ENCODE data around the gene JDP2.

JDP2 gene

DNA sequence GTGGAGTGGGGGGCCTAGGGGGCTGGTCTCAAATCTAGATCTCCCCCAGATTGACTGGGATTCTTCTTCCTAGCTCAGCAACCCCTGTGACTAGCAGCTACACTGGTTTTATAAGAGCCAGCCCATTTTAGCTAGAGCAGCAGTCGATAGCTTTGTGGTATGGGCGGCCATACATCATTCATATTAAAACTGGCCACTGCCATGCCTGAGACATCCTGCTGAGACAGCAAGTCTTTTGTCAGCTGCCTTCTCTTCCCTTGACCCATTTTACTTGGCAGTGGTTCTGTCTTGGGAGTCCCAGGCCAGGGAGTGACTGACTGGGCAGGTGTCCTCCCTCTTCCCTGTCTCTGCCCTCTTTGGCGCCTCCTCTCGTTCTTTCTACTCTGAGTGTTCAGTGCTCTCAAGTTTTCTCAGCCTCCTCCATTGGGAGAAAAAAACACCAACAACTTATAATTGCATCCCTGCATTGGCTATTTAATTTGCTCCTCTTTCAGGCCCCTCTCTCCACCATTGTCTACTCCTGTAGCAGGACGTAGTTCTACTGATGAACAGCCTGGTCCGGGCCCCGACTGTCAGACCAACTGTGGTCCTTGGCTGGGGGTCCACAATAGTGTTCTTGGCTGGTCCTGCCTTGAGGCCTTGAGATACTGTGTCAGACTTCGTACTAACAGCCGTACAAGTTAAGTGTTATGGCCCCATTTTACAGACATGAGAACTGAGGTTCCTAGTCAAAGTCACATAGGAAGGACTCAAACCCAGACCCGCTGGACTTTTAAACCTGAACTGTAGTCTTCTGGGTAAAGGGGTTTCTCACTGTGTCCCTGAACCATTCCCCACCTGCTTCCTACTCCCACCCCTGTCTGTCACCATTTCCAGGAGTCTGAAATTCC lies 18.3 kb upstream of the JDP2 start:
- no peak for DNase-seq (ENCODE audit: low spot score)
- TF ChIP-seq CTCF (IDR thresholded peaks at IDR 0.05; ENCODE audit: extremely low read depth, missing control alignments), result no peak

GRCh38 chr14:75411214-75411540 lies 16.6 kb upstream of the JDP2 start:
- no peak for TF ChIP-seq CTCF (IDR thresholded peaks at IDR 0.05; ENCODE audit: extremely low read depth, missing control alignments)
- no peak for DNase-seq (ENCODE audit: low spot score)

GRCh38 chr14:75413013-75413412 lies 14.8 kb upstream of the JDP2 start:
- no peak for DNase-seq (ENCODE audit: low spot score)
- TF ChIP-seq CTCF (IDR thresholded peaks at IDR 0.05; ENCODE audit: extremely low read depth, missing control alignments), result no peak

- no peak for DNase-seq (ENCODE audit: low spot score)
- TF ChIP-seq CTCF (IDR thresholded peaks at IDR 0.05; ENCODE audit: extremely low read depth, missing control alignments), result no peak
Measured at GRCh38 chr14:75417674-75418073, 10.1 kb upstream of the JDP2 start.

GRCh38 chr14:75418850-75419768 lies 8.7 kb upstream of the JDP2 start:
- DNase-seq (ENCODE audit: low spot score), result peak; percentile 79
- no peak for TF ChIP-seq CTCF (IDR thresholded peaks at IDR 0.05; ENCODE audit: extremely low read depth, missing control alignments)

- DNase-seq (ENCODE audit: low spot score), result no peak
- TF ChIP-seq CTCF (IDR thresholded peaks at IDR 0.05; ENCODE audit: extremely low read depth, missing control alignments), result no peak
Measured at GRCh38 chr14:75422169-75422568, 5.7 kb upstream of the JDP2 start.

GRCh38 chr14:75424496-75424895 lies 3.3 kb upstream of the JDP2 start:
- DNase-seq (ENCODE audit: low spot score), result no peak
- TF ChIP-seq CTCF (IDR thresholded peaks at IDR 0.05; ENCODE audit: extremely low read depth, missing control alignments), result no peak

Data from GM20000 (cell line).